ENCODE data around the gene SYNJ2.

SYNJ2 gene

DNA sequence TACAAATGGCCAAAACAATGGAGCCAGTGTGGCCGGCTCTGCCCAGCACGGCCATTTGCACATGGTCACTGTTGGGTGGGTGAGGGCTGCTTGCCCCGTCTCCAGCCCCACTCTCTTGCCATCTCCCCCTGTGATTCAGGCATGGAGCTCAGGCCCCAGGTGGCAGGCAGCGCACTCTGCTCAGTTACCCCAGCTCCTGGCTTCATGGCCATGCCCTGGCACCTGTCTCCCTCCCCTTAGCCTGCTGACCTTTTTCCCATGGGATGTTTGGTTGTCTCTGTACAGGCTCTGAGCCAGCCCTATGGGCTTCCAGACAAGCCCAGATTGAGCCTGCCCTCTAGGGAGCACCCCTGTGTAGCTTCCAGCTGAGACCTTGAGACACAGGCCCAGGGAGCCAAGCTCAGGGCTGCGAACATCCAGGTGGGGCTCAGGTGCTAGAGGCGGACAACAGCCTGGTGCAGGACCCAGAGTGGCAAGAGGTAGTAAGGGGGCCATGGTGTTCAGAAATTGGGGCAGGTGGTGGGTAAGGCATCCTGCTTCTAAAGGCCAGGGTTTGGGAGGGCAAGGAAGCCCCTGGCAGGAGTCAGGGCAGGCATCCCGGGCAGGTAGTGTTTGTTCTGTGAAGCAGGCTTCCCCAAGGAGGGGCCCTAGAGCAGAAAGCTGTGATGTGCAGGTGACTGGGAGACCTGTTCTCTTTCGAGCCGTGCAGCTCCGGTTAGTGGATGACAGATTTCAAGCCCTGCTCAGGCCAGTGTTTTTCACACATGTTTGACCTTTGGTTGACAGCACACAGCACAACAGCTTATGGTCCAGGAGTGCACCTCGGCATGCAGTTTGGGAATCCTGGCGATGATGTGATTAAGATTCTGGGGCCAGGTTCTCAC is 17.7 kb downstream of the SYNJ2 start:
- no peak for DNase-seq (ENCODE audit: low read depth in 2 of 2)
- H3K4me3 ChIP-seq (replicated peaks in 1 of 2; ENCODE audit: low read depth in 2 of 2, low read length in 2 of 2), result no peak overlapping the region
- TF ChIP-seq, protein P1, sequence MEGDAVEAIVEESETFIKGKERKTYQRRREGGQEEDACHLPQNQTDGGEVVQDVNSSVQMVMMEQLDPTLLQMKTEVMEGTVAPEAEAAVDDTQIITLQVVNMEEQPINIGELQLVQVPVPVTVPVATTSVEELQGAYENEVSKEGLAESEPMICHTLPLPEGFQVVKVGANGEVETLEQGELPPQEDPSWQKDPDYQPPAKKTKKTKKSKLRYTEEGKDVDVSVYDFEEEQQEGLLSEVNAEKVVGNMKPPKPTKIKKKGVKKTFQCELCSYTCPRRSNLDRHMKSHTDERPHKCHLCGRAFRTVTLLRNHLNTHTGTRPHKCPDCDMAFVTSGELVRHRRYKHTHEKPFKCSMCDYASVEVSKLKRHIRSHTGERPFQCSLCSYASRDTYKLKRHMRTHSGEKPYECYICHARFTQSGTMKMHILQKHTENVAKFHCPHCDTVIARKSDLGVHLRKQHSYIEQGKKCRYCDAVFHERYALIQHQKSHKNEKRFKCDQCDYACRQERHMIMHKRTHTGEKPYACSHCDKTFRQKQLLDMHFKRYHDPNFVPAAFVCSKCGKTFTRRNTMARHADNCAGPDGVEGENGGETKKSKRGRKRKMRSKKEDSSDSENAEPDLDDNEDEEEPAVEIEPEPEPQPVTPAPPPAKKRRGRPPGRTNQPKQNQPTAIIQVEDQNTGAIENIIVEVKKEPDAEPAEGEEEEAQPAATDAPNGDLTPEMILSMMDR (IDR thresholded peaks at IDR 0.05; ENCODE audit: low read depth, low read length), result no peak

DNA sequence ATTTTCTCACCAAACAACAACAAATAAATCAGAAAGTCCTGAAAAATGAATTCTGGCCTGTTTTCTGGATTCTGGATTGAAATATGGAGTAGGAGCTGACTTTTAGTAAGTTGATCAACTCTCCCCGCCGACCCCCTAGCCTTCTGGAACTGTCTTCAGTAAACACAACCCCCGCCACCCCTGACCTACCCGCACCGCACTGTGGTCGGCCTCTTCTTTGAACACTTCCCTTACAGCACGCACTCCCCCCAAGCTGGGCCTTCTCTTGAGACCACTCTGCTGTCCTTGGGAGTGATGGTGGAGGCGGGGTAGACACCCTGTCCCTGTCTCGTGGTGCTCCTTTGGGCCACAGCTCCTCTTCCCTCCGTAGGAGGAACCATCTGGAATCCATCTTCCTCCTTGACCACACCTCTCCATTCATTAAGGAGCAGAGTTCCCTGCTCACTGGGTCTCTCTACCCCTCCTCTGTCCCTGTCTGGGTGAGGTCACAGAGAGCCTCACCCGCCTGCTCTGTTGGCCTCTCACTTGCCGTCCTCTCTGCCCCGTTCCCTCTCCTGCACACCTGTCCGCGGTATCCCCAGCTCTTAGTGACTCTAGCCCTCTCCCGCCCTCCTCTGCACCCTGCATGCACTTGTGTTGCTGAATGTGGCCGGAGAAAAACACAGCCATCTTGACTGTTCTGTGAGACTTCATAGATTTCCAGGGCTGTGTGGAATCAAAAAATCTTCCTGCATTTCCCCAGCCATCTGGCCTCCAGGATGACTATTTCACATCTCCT is 19.1 kb downstream of the SYNJ2 start:
- TF ChIP-seq, protein P1 (IDR thresholded peaks at IDR 0.05; ENCODE audit: low read depth, low read length), result no peak
- no peak for DNase-seq (ENCODE audit: low read depth in 2 of 2)

DNA sequence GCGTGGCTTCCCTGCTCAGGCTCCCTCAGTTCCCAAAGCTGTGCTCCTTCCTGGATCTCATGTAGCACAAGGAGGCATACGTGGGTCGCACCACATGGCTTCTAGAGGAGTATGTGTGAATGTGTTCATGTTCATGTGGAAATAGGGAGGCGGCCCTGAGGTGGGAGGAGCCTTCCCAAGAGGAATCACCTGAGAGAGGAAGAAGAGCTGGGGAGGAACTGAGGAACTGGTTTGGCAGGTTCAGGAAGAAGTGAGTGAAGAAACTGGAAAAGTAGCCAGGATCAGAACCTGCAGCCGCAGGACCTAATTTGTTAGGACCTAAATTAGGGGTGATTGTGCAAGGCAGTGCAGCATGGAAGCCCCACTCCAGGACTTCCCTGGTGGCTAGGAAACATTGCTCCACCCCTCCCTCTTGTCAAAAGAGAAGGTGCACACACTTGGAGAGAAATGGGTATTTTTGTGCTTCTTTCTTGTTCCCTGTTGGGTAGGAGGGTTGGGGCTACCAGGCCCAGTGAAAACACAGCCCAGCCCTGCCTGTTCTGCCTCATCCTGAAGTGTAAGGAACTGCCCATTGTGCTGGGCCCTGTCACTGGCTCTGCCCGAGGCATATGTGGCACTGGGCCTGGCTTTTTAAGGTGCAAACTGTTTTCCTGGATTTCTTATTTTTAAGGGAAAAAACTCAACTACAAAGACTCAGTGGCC is 20.7 kb downstream of the SYNJ2 start:
- no peak for DNase-seq (ENCODE audit: low read depth in 2 of 2)
- TF ChIP-seq, protein P1 (IDR thresholded peaks at IDR 0.05; ENCODE audit: low read depth, low read length), result no peak
- no peak overlapping the region for H3K4me3 ChIP-seq (replicated peaks in 1 of 2; ENCODE audit: low read depth in 2 of 2, low read length in 2 of 2)

More for the DNA sequence above, 19.1 kb downstream of the SYNJ2 start:
- H3K4me3 ChIP-seq (replicated peaks in 1 of 2; ENCODE audit: low read depth in 2 of 2, low read length in 2 of 2), result no peak overlapping the region

DNA sequence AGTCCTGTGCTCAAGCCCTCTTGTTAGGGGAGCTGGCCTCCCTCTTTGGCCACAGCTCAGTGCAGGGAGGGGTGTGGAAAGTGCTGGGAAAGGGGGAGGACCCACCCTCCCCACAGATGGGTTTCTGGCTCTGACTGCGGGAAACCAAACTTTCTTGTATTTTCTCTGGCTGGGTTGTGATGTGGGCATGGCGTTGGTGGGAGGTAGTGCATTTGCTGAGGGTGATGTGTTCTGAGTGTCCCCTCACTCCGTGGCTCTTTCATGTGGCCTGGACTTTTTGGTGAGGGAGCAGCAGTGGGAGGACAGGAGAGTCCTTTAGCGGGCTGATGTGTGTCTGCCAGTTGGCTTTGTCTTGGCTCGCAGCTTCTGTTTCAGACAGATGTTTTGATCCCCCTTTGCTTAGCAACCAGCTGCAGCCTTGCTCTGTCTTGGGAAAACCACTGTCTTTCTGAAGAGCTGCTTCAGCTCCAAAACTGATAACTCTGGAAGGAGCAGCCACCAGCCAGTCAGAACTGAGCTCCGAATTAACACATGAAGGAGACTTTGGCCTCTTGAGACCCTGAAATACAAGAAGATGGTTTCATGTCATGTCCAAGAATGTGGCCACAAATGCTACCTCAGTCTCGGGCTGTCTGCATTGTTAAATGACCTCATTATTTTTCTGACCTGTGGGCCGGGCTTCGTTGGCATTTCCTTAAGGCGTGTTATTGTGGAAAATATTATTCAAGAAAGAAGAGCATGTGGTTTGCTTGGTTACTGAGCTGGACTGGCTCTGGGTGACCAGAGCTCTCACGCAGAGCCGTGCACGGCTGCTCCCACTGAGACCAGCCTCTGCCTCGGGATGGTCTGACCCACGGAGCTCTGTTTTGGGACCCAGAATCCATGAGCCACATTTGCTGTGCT is 21.5 kb downstream of the SYNJ2 start:
- peak; percentile 91 to 95 for DNase-seq (ENCODE audit: low read depth in 2 of 2)
- H3K4me3 ChIP-seq (replicated peaks in 1 of 2; ENCODE audit: low read depth in 2 of 2, low read length in 2 of 2), result no peak overlapping the region

DNA sequence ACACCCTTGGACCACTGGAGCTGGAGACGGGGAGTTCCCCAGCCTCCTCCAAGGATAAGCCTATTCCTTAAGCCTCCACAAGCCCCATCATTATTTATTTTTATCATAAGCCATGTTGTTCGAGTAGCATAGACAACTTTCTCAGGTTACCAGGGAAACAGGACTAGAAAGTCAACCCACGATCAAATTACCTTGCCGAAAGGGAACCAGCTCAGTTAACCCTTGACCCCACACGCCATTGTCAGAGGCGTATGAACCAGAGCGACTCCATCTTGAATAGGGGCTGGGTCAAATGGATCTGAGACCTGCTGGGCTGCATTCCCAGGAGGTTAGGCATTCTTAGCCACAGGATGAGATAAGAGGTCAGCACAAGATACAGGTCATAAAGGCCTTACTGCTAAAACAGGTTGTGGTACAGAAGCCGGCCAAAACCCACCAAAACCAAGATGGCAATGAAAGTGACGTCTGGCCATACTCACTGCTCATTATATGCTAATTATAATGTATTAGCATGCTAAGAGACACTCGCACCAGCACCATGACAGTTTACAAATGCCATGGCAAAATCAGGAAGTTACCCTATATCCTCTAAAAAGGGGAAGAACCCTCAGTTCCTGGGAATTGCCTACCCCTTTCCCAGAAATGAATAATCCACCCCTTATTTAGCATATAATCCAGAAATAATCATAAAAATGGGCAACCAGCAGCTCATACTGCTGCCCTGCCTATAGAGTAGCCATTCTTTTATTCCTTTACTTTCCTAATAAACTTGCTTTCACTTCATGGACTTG is 22.4 kb downstream of the SYNJ2 start:
- H3K4me3 ChIP-seq (replicated peaks in 1 of 2; ENCODE audit: low read depth in 2 of 2, low read length in 2 of 2), result no peak overlapping the region
- TF ChIP-seq, protein P1 (IDR thresholded peaks at IDR 0.05; ENCODE audit: low read depth, low read length), result no peak
- DNase-seq (ENCODE audit: low read depth in 2 of 2), result no peak

More for the DNA sequence above, 21.5 kb downstream of the SYNJ2 start:
- TF ChIP-seq, protein P1 (IDR thresholded peaks at IDR 0.05; ENCODE audit: low read depth, low read length), result no peak
